Lower leg skin (tissue), 3 donors: Measurements from ENCODE around the gene DMD.

Experiments
- POLR2A ChIP-seq, 2 donors: fragments of 450-650 bp; IDR thresholded peaks; one replicate each; pipeline ENCODE4 v1.6.1; 2016 to 2017; ENCODE audit warnings: antibody characterized with exemption in 2 of 2, mild to moderate bottlenecking in 1 of 2, moderate library complexity in 1 of 2
- TF ChIP-seq, protein P1 (sequence below), 3 donors: fragments of 450-650 bp; IDR thresholded peaks; one replicate each; pipeline ENCODE4 v1.5.1; 2016; ENCODE audit warnings: antibody characterized with exemption in 3 of 3, mild to moderate bottlenecking in 3 of 3, moderate library complexity in 2 of 3

- TF ChIP-seq, protein P1, sequence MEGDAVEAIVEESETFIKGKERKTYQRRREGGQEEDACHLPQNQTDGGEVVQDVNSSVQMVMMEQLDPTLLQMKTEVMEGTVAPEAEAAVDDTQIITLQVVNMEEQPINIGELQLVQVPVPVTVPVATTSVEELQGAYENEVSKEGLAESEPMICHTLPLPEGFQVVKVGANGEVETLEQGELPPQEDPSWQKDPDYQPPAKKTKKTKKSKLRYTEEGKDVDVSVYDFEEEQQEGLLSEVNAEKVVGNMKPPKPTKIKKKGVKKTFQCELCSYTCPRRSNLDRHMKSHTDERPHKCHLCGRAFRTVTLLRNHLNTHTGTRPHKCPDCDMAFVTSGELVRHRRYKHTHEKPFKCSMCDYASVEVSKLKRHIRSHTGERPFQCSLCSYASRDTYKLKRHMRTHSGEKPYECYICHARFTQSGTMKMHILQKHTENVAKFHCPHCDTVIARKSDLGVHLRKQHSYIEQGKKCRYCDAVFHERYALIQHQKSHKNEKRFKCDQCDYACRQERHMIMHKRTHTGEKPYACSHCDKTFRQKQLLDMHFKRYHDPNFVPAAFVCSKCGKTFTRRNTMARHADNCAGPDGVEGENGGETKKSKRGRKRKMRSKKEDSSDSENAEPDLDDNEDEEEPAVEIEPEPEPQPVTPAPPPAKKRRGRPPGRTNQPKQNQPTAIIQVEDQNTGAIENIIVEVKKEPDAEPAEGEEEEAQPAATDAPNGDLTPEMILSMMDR (IDR thresholded peaks at IDR 0.05) = no peak
- TF ChIP-seq POLR2A (IDR thresholded peaks at IDR 0.05) = no peak
Observed at GRCh38 chrX:31459361-31459760, 1752.0 kb downstream of the DMD start.
